Activated naive CD8-positive, alpha-beta T cell treated with anti-CD3 and anti-CD28 coated beads for 36 hours (primary cell): ENCODE results near the gene SNX17. TPM values are rescaled to one million over a fixed set of nuclear protein-coding genes. Genes with fewer than 3 reads are reported as not detected.
"Not testable (repeated sequence)": the region's sequence is repeated elsewhere in the genome, so short reads cannot be mapped to it uniquely, and the experiment has no call there.

Experiments
- DNase-seq: peaks from one replicate; pipeline ENCODE4 v3.0.0; 2021
- H3K27ac Mint-ChIP-seq: one replicate; pipeline ENCODE4 v1.8.0; 2022; ENCODE audit warnings: mild to moderate bottlenecking, moderate library complexity, mixed read lengths
- H3K27me3 Mint-ChIP-seq: one replicate; pipeline ENCODE4 v1.8.0; 2022; ENCODE audit warnings: mild to moderate bottlenecking, mixed read lengths
- H3K36me3 Mint-ChIP-seq: one replicate; pipeline ENCODE4 v1.8.0; 2021; ENCODE audit warnings: mild to moderate bottlenecking, mixed read lengths
- H3K4me1 Mint-ChIP-seq: one replicate; pipeline ENCODE4 v1.8.0; 2021; ENCODE audit warnings: mixed read lengths
- H3K4me3 Mint-ChIP-seq: one replicate; pipeline ENCODE4 v1.8.0; 2022; ENCODE audit warnings: mild to moderate bottlenecking, moderate library complexity, mixed read lengths
- H3K9me3 Mint-ChIP-seq: one replicate; pipeline ENCODE4 v1.8.0; 2022; ENCODE audit warnings: mixed read lengths
- total RNA-seq, 2 experiments: library from RNA; stranded (reverse); gene quantifications; one replicate each; pipeline ENCODE4 v1.2.3, GENCODE V29; 2021

Gene SNX17
- 10 to 100 TPM; 88.1 to 96.0 TPM for total RNA-seq

GRCh38 chr2:27370026-27370815 is at the start of gene SNX17, which contains the start of gene EIF2B4:
Gene SNX17, plus strand, starts transcription at chr2:27370616. Its CDS starts 128 bp downstream, at chr2:27370744.
Gene EIF2B4, minus strand, starts transcription at chr2:27370338. Its CDS starts 24 bp downstream, at chr2:27370314.
- peaks cover 40% of the 10 kb centered on the region for H3K4me1 Mint-ChIP-seq
- H3K27me3 Mint-ChIP-seq: no peaks in the 10 kb centered on the region
- peak; percentile 100 for DNase-seq
- peak within 1 kb of the TSS; percentile 93 for H3K27ac Mint-ChIP-seq
- no peaks in the 10 kb centered on the region for H3K9me3 Mint-ChIP-seq
- H3K4me3 Mint-ChIP-seq: peak within 1 kb of the TSS; percentile 89
- peaks cover 38% of the 10 kb centered on the region for H3K36me3 Mint-ChIP-seq

GRCh38 chr2:27320958-27321543 is 49.4 kb upstream of the SNX17 start:
- peak overlapping the region; percentile 62 for H3K27ac Mint-ChIP-seq
- peaks cover 12% of the 10 kb centered on the region for H3K36me3 Mint-ChIP-seq
- no peak for DNase-seq
- no peaks in the 10 kb centered on the region for H3K27me3 Mint-ChIP-seq
- H3K9me3 Mint-ChIP-seq: no peaks in the 10 kb centered on the region
- peak overlapping the region; percentile 91 for H3K4me3 Mint-ChIP-seq
- H3K4me1 Mint-ChIP-seq: peaks cover 16% of the 10 kb centered on the region

- no peaks in the 10 kb centered on the region for H3K27me3 Mint-ChIP-seq
Observed at GRCh38 chr2:27322301-27322765, 48.1 kb upstream of the SNX17 start.

GRCh38 chr2:27322766-27323595 is 47.4 kb upstream of the SNX17 start, which contains the start of gene MPV17:
Gene MPV17, minus strand, starts transcription at chr2:27323097. Its CDS starts 580 bp downstream, at chr2:27322517.
- Mint-ChIP-seq H3K36me3 (peaks cover 20% of the 10 kb centered on the region), H3K27ac (peak within 1 kb of the TSS; percentile 90)

More at GRCh38 chr2:27322301-27322765, 48.1 kb upstream of the SNX17 start:
- H3K4me3 Mint-ChIP-seq: peak overlapping the region; percentile 91
- peaks cover 17% of the 10 kb centered on the region for H3K36me3 Mint-ChIP-seq
- peak overlapping the region; percentile 90 for H3K27ac Mint-ChIP-seq
- no peaks in the 10 kb centered on the region for H3K9me3 Mint-ChIP-seq
- H3K4me1 Mint-ChIP-seq: peaks cover 16% of the 10 kb centered on the region
- no peak for DNase-seq

GRCh38 chr2:27323596-27324285 is 46.7 kb upstream of the SNX17 start:
- Mint-ChIP-seq H3K27me3 (no peaks in the 10 kb centered on the region), H3K36me3 (peaks cover 23% of the 10 kb centered on the region), H3K4me3 (peak overlapping the region; percentile 91), H3K4me1 (peaks cover 16% of the 10 kb centered on the region), H3K9me3 (no peaks in the 10 kb centered on the region), H3K27ac (peak overlapping the region; percentile 90)
- no peak for DNase-seq

More at GRCh38 chr2:27322766-27323595, 47.4 kb upstream of the SNX17 start, which contains the start of gene MPV17:
- peak within 1 kb of the TSS; percentile 91 for H3K4me3 Mint-ChIP-seq
- peaks cover 16% of the 10 kb centered on the region for H3K4me1 Mint-ChIP-seq
- no peaks in the 10 kb centered on the region for H3K27me3 Mint-ChIP-seq
- no peaks in the 10 kb centered on the region for H3K9me3 Mint-ChIP-seq
- DNase-seq: peak; percentile 89

GRCh38 chr2:27324720-27325119 is 45.7 kb upstream of the SNX17 start:
- DNase-seq: no peak
- Mint-ChIP-seq H3K9me3 (no peaks in the 10 kb centered on the region), H3K27me3 (no peaks in the 10 kb centered on the region), H3K4me3 (peak overlapping the region; percentile 37), H3K36me3 (peaks cover 23% of the 10 kb centered on the region), H3K4me1 (peaks cover 16% of the 10 kb centered on the region), H3K27ac (peak overlapping the region; percentile 10)

GRCh38 chr2:27335311-27335710 is 35.1 kb upstream of the SNX17 start:
- H3K27ac Mint-ChIP-seq: no peak overlapping the region
- peaks cover 17% of the 10 kb centered on the region for H3K36me3 Mint-ChIP-seq
- DNase-seq: no peak
- H3K4me1 Mint-ChIP-seq: no peaks in the 10 kb centered on the region
- no peaks in the 10 kb centered on the region for H3K9me3 Mint-ChIP-seq
- no peak overlapping the region for H3K4me3 Mint-ChIP-seq
- no peaks in the 10 kb centered on the region for H3K27me3 Mint-ChIP-seq

- DNase-seq: no peak
- no peak overlapping the region for H3K4me3 Mint-ChIP-seq
- H3K27me3 Mint-ChIP-seq: no peaks in the 10 kb centered on the region
- peaks cover 21% of the 10 kb centered on the region for H3K36me3 Mint-ChIP-seq
- no peaks in the 10 kb centered on the region for H3K9me3 Mint-ChIP-seq
- H3K4me1 Mint-ChIP-seq: no peaks in the 10 kb centered on the region
- no peak overlapping the region for H3K27ac Mint-ChIP-seq
Observed at GRCh38 chr2:27336173-27336572, 34.2 kb upstream of the SNX17 start.

- H3K4me3 Mint-ChIP-seq: no peak overlapping the region
- H3K9me3 Mint-ChIP-seq: no peaks in the 10 kb centered on the region
- H3K27me3 Mint-ChIP-seq: no peaks in the 10 kb centered on the region
- DNase-seq: no peak
- no peak overlapping the region for H3K27ac Mint-ChIP-seq
- H3K4me1 Mint-ChIP-seq: peaks cover 27% of the 10 kb centered on the region
- peaks cover 10% of the 10 kb centered on the region for H3K36me3 Mint-ChIP-seq
Observed at GRCh38 chr2:27347641-27348040, 22.8 kb upstream of the SNX17 start.

- no peaks in the 10 kb centered on the region for H3K27me3 Mint-ChIP-seq
- DNase-seq: no peak
- H3K4me1 Mint-ChIP-seq: peaks cover 50% of the 10 kb centered on the region
- H3K4me3 Mint-ChIP-seq: no peak overlapping the region
- H3K36me3 Mint-ChIP-seq: peaks cover 15% of the 10 kb centered on the region
- no peaks in the 10 kb centered on the region for H3K9me3 Mint-ChIP-seq
- H3K27ac Mint-ChIP-seq: peak overlapping the region; percentile 4
Observed at GRCh38 chr2:27350106-27350693, 20.2 kb upstream of the SNX17 start.

GRCh38 chr2:27351802-27352598 is 18.4 kb upstream of the SNX17 start:
- peak overlapping the region; percentile 46 for H3K27ac Mint-ChIP-seq
- DNase-seq: no peak
- peaks cover 52% of the 10 kb centered on the region for H3K4me1 Mint-ChIP-seq
- H3K4me3 Mint-ChIP-seq: peak overlapping the region; percentile 5
- peaks cover 16% of the 10 kb centered on the region for H3K36me3 Mint-ChIP-seq
- H3K27me3 Mint-ChIP-seq: no peaks in the 10 kb centered on the region
- no peaks in the 10 kb centered on the region for H3K9me3 Mint-ChIP-seq

- not testable (repeated sequence) for H3K4me3 Mint-ChIP-seq, DNase-seq, H3K9me3 Mint-ChIP-seq, H3K27ac Mint-ChIP-seq, H3K27me3 Mint-ChIP-seq
- H3K4me1 Mint-ChIP-seq: peaks cover 49% of the 10 kb centered on the region
- peaks cover 24% of the 10 kb centered on the region for H3K36me3 Mint-ChIP-seq
Observed at GRCh38 chr2:27353386-27353761, 17.0 kb upstream of the SNX17 start.

GRCh38 chr2:27353762-27354596 is 16.4 kb upstream of the SNX17 start:
- peak overlapping the region; percentile 12 for H3K27ac Mint-ChIP-seq
- no peaks in the 10 kb centered on the region for H3K27me3 Mint-ChIP-seq
- H3K4me3 Mint-ChIP-seq: peak overlapping the region; percentile 59
- H3K9me3 Mint-ChIP-seq: peaks cover 2% of the 10 kb centered on the region
- DNase-seq: no peak
- peaks cover 52% of the 10 kb centered on the region for H3K4me1 Mint-ChIP-seq
- peaks cover 28% of the 10 kb centered on the region for H3K36me3 Mint-ChIP-seq
